Nucleus accumbens (tissue), 56 donors: ENCODE measurements around the gene TASOR.

Source experiments
- DNase-seq, 56 donors: peaks; one replicate each; lab custom pipeline; 2025; lab: John Stamatoyannopoulos, UW

The TASOR gene

DNA sequence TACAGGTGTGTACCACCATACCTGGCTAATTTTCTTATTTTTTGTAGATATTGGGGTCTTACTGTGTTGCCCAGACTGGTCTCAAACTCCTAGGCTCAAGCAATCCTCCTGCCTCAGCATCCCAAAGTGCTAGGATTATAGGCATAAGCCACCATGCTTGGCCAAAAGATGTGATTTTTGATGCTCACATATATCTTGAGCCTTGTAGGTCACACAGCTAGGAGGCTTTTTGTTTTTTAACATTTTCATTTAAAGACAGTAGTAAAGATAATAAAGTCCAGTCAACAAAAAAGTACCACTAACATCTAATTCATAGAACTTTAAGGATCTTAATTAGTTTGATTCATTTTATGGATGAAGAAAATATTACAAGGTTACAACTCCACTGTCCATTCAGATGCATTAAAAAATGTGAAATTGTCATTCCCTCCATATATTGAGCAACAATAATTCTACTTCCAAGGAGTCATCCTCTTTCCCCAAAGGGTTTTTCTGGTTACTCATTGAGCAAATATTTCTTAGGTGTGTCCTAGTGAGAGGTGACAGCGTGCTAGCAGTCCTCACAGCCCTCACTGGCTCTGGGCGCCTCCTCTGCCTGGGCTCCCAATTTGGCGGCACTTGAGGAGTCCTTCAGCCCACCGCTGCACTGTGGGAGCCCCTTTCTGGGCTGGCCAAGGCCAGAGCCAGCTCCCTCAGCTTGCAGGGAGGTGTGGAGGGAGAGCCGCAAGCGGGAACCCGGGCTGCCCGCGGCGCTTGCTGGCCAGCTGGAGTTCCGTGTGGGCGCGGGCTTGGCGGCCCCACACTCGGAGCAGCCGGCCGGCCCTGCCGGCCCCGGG lies 8.3 kb upstream of the TASOR start:
- no peak for DNase-seq

DNA sequence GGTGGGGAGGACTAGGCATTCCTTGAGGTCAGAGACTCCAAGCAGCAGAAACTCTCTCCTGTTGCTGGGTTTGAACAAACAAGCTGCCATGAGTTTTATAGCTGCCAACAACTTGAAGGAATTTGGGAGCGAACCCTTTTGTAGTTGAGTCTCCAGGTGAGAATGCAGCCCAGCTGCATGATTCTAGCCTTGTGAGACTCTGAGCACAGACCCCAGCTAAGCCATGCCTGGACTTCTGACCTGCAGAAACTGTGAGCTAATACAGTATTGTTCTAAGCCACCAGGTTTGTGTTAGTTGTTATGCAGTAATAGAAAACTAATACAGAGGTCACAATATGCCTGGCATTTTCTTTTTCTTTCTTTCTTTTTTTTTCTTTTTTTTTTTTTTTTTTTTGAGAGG lies 6.2 kb upstream of the TASOR start:
- DNase-seq: no peak

GRCh38 chr3:56688191-56688590 lies 5.1 kb upstream of the TASOR start:
- DNase-seq: no peak

- no peak for DNase-seq
Measured at GRCh38 chr3:56684029-56684428, 964 bp upstream of the TASOR start.

DNA sequence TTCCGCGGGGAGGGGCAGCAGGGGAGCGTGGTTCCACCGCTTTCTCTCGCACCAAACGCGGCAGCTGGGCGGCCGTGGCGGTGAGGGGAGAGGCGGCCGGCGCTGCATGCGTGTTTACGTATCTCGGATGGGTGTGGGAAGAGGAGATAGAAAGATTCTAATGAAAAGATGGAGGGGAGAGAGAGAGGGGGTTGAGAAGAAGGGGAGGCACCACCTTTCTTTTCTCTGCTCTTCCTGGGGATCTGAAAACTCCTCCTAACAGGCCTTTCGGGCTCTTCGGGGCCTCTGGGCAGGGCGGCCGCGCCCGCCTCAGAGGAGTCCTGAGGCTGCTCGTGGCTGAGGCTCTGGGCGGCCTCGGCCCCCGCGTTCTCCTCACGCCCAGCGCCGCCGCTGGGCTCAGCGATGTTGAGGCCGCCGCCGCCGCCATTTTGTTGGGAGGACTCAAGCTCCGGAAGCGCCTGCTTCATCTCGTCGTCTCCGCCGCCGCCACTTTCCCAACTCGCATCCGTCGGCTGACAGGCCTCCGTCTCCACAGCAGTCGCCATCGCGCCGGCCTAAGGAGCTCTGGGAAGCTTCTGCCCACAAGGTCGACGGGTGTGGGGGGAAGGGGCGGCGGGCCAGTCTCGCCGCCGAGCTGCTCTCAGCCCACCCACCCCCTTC lies 473 bp downstream of the TASOR start:
- DNase-seq: peak in 54 of 56 donors; percentile 2 to 86 (median 70)

DNA sequence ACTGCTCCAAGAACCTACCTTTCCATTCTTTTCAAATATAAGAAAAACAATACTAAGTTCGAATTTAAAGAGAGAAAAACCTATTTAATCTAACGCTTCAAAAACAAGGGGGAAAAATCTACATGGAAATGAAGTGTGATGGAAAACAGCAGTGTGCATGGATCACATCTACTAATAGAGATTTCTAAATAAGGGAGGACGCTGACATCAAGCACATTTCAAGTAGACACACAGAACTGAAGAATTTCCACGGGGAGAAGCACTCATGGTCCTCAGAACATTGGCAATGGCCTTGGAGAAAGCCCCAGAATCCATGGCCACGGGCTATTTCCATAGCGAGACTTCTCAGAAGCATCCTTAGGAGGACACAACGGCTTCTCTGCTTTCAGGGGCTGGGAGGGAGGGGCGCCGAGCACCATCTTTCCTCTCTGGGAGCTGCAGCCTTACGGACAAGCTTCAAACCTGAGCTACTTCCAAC lies 1.0 kb downstream of the TASOR start:
- peak in 6 of 56 donors; percentile 18 to 56 (median 42) for DNase-seq

DNA sequence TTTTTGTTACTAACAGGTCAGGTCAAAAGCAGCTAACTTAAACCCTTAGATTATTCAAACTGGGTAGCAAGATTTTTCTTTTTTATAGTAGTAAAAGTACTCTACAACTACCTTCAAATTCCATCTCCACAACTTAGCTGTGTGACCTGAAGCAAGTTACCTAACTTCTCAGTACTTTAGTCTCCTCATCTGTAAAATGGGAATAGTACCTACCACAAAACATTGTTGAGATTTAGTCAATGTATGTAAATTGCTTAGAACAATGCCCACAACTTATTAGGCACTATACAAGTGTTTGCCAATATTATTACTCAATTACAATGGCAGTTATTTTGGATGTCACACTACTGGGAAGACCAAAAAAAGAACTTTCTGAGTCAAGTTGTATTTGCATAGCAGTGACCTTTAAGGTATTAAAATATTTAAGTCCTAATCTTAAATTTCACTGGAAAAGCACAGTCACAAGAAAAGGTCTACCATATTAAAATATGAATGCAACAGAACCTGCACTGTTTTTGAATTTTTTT lies 2.9 kb downstream of the TASOR start:
- DNase-seq: no peak

DNA sequence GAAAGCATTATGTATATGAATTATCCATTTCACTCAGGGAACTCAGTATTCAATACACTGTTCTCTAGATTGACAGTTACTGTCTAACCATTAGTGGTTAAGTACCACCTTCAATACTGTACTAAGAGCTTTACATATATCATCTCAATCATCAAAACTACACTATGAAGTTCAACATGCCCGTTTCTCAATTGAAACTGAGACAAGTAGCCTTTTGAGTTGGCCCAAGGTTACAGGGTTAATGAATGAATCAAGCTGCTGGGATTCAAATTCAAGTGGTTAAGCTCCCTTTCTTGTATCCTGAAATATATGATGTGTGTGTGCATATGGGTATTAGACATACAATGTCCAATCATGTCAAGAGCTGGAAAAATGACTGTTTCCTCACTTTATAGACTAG lies 5.8 kb downstream of the TASOR start:
- DNase-seq: no peak

GRCh38 chr3:56673781-56674457 lies 9.1 kb downstream of the TASOR start:
- DNase-seq: no peak

- DNase-seq: no peak
Measured at GRCh38 chr3:56667973-56668579, 15.0 kb downstream of the TASOR start.

DNA sequence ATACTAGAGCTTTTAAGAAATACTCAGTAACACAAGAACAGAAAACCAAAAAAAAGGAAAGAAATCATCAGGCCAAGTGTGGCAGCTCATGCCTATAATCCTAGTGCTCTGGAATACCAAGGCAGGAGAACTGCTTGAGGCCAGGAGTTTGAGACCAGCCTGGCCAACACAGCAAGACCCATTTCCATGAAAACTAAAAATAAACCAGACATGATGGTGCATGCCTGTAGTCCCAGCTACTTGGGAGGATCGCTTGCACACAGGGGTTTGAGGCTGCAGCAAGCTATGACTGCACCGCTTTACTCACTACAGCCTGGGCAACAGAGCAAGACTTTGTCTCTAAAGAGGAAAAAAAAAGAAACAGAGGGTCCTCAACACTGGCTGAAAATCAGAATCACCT lies 18.2 kb downstream of the TASOR start:
- no peak for DNase-seq

DNA sequence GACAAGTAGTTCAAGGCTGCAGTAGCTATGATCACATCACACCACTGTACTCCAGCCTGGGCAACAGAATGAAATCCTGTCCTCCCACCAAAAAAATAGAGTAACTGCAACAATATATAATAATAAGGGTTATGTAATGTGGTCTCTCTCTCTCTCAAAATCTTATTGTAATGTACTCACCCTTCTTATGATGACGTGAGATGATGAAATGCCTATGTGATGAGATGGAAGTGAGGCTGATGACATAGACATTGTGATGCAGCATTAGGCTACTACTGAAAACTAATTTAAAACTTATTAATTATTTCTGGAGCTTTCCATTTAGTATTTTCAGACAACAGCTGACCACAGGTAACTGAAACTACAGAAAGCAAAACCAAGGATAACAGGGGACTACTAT lies 27.4 kb downstream of the TASOR start:
- DNase-seq: no peak

- no peak for DNase-seq
Measured at GRCh38 chr3:56654460-56654859, 28.6 kb downstream of the TASOR start.

- no peak for DNase-seq
Measured at GRCh38 chr3:56645407-56645806, 37.7 kb downstream of the TASOR start.

- DNase-seq: no peak
Measured at GRCh38 chr3:56633602-56634535, 49.2 kb downstream of the TASOR start.
